Effector memory CD8-positive, alpha-beta T cell (primary cell): Measurements from ENCODE around the gene C19orf73.

Source experiments
- ATAC-seq: fragments of 150-1000 bp; cut with Tn5 transposase; replicated peaks from 2 replicates; pipeline ENCODE4 v1.10.0; 2021; ENCODE audit warnings: mild to moderate bottlenecking, moderate library complexity
- DNase-seq, 3 experiments: peaks; one replicate each; pipeline ENCODE4 v3.0.0; 2021
- H3K27ac Mint-ChIP-seq, 2 donors: one replicate each; pipeline ENCODE4 v1.8.0; 2022; ENCODE audit warnings: mild to moderate bottlenecking in 2 of 2, mixed read lengths in 2 of 2, moderate library complexity in 2 of 2
- H3K27me3 Mint-ChIP-seq, 2 donors: one replicate each; pipeline ENCODE4 v1.8.0; 2022; ENCODE audit warnings: mixed read lengths in 2 of 2
- H3K36me3 Mint-ChIP-seq: one replicate; pipeline ENCODE4 v1.8.0; 2022; ENCODE audit warnings: mild to moderate bottlenecking, moderate library complexity, mixed read lengths; ENCODE audit not compliant: insufficient read depth
- H3K4me1 Mint-ChIP-seq, 2 donors: one replicate each; pipeline ENCODE4 v1.8.0; 2022; ENCODE audit warnings: low read depth in 2 of 2, mixed read lengths in 2 of 2
- H3K4me3 Mint-ChIP-seq, 2 donors: one replicate each; pipeline ENCODE4 v1.8.0; 2022; ENCODE audit warnings: mild to moderate bottlenecking in 2 of 2, mixed read lengths in 2 of 2, moderate library complexity in 2 of 2
- H3K9me3 Mint-ChIP-seq, 2 donors: one replicate each; pipeline ENCODE4 v1.8.0; 2022; ENCODE audit warnings: mixed read lengths in 2 of 2

Gene C19orf73

DNA sequence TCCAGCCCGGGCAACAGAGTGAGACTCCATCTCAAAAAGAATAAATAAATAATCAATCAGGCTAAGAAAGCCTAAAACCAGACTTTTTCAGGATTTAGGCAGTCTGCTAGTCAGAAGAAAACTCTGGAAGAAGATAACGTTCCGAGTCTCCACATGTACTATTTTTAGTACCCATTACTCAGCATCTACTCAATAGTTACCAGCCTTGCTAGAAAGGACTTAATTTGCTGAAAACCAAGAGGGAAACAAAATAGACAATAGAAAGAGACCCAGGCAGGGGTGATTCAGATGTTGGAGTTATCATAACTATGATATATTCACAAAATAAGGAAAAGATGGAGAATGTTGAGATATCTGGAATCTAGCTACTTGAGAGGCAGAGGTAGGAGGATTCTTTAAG is 8.4 kb downstream of the C19orf73 start:
- ATAC-seq (no peak), DNase-seq (no peak)
- peaks cover 17 to 23% of the 10 kb centered on the region in 2 donors for H3K4me1 Mint-ChIP-seq
- no peak overlapping the region for H3K4me3 Mint-ChIP-seq
- no peak overlapping the region for H3K27ac Mint-ChIP-seq
- no peaks in the 10 kb centered on the region for H3K9me3 Mint-ChIP-seq
- H3K36me3 Mint-ChIP-seq = peaks cover 20% of the 10 kb centered on the region
- no peaks in the 10 kb centered on the region for H3K27me3 Mint-ChIP-seq

DNA sequence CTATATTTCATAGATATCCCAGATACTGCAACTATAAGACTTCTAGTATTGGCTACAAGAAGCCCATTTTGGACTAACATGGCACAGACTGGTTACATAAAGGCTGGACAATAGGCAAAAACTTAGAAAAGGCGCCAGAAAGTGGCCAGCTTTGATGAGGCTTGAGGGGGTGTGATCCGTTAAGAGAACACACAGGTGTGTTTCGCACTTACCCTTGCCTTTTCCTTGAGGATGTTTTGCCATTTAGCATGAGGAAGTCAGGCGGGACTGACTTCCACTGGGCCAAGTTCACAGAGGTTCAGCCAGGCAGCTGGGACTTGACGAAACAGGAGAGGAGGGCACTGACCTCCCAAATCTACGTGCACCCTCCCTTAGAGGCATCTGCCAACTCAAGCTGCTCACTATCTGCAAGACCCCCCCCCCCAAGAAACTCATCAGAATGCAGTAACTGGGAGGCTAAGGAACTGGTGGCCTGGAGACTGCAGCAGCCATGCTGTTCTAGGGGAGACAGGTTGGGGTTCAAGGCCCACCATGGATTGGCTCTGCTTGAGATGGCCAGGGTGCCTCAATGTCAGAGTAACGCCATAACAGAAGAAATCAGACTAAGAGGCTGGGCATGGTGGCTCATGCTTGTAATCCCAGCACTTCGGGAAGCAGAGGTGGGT is 9.2 kb downstream of the C19orf73 start:
- no peaks in the 10 kb centered on the region for H3K9me3 Mint-ChIP-seq
- ATAC-seq = no peak
- H3K27me3 Mint-ChIP-seq = no peaks in the 10 kb centered on the region
- H3K4me1 Mint-ChIP-seq = peaks cover 12 to 15% of the 10 kb centered on the region in 2 donors
- H3K36me3 Mint-ChIP-seq = peaks cover 26% of the 10 kb centered on the region
- DNase-seq = no peak
- no peak overlapping the region for H3K27ac Mint-ChIP-seq
- H3K4me3 Mint-ChIP-seq = no peak overlapping the region

DNA sequence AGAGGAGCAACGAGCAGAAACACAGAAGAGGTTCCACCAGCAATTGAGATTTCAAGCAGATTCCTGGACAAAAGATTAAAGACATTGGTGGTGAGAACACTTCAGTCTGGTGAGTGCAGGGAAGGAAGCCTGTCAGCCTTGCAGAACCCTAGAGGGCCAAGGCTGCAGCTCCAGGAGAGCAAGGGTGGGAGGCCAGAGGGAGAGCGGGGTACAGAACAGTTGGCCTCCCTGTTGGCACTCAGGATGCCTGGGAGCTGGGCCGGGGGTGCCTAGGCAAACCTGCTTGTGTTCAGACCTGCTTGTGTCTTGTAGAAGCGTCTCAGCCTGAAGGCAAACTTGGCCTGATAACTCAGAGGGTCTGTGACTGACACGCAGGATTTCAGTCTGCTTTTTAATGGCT is 9.9 kb downstream of the C19orf73 start:
- Mint-ChIP-seq H3K4me1 (peaks cover 12 to 15% of the 10 kb centered on the region in 2 donors), H3K27me3 (no peaks in the 10 kb centered on the region), H3K27ac (no peak overlapping the region), H3K36me3 (peaks cover 28% of the 10 kb centered on the region), H3K4me3 (no peak overlapping the region), H3K9me3 (no peaks in the 10 kb centered on the region)
- DNase-seq (no peak), ATAC-seq (no peak)

DNA sequence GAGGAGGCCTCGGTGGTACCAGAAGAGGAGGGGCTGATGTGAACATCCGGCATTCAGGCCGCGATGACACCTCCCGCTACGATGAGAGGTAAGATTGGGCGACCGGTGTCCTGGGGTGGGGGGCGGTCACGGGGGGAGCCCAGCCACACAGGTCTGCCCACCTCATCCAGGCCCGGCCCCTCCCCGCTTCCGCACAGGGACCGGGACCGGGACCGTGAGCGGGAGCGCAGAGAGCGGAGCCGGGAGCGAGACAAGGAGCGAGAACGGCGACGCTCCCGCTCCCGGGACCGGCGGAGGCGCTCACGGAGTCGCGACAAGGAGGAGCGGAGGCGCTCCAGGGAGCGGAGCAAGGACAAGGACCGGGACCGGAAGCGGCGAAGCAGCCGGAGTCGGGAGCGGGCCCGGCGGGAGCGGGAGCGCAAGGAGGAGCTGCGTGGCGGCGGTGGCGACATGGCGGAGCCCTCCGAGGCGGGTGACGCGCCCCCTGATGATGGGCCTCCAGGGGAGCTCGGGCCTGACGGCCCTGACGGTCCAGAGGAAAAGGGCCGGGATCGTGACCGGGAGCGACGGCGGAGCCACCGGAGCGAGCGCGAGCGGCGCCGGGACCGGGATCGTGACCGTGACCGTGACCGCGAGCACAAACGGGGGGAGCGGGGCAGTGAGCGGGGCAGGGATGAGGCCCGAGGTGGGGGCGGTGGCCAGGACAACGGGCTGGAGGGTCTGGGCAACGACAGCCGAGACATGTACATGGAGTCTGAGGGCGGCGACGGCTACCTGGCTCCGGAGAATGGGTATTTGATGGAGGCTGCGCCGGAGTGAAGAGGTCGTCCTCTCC is 11.1 kb downstream of the C19orf73 start:
- Mint-ChIP-seq H3K36me3 (peaks cover 36% of the 10 kb centered on the region), H3K4me1 (peaks cover 5 to 7% of the 10 kb centered on the region in 2 donors), H3K27ac (no peak overlapping the region)

DNA sequence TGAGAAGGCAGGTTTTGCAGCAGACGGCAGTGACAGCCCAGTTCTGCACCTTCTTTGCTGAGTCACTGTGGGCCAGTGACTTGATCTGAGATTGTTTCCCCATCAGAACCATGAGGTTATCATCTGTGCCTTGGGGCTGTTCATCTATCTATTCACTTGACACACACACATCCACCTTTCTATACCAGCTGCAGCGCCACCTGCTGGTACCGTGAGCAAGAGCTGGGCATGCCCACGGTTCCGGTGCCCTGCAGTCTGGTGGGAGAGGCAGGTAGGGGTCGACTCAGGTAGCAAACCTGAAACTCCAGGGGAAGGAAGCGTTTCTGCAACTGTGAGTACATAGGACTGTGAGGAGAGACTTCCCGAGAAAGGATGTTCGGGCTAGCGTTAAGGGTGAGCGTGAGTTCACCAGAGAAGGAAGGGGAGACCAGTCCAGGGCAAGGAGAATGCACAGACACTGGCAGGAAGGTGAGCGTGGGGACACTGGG is 12.3 kb downstream of the C19orf73 start:
- Mint-ChIP-seq H3K36me3 (peaks cover 40% of the 10 kb centered on the region), H3K4me3 (no peak overlapping the region), H3K27ac (peak overlapping the region in 1 of 2 donors; percentile 68), H3K9me3 (no peaks in the 10 kb centered on the region), H3K27me3 (no peaks in the 10 kb centered on the region), H3K4me1 (peaks cover 5 to 7% of the 10 kb centered on the region in 2 donors)
- ATAC-seq (peak; percentile 85), DNase-seq (peak; percentile 53 to 62 (median 61))

More for the DNA sequence above, 11.1 kb downstream of the C19orf73 start:
- Mint-ChIP-seq H3K9me3 (no peaks in the 10 kb centered on the region), H3K4me3 (no peak overlapping the region), H3K27me3 (no peaks in the 10 kb centered on the region)
- ATAC-seq = no peak
- DNase-seq = no peak

DNA sequence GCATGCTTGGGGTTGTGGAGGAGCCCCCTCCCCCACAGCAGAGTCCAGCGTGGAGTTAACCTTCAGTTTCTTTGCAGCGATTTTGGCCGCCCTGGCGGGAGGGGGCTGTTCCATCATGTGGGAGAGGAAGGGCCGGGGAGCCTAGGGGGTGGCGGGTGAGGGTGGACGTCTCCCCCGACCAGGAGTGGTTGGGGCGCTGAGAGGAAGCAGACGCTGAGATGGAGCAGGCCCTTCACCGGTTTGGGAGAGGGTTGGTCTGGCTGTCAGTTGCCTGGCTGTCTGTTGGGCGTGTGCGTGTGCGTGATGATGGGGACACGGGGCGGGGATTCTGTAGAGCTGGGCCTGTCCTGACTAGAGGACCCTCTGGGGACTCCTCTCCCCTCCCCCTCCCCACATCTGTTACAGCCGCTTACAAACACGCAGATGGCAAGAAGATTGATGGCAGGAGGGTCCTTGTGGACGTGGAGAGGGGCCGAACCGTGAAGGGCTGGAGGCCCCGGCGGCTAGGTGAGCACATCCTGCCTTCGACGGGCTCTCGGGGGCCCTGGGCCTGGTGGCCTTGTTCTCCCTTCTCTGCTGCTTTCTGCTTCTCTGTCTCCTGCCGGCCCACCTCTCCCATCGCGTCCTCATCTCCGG is 14.6 kb downstream of the C19orf73 start:
- Mint-ChIP-seq H3K27me3 (no peaks in the 10 kb centered on the region), H3K4me1 (peaks cover 7 to 11% of the 10 kb centered on the region in 2 donors), H3K36me3 (peaks cover 60% of the 10 kb centered on the region), H3K4me3 (no peak overlapping the region), H3K9me3 (no peaks in the 10 kb centered on the region), H3K27ac (peak overlapping the region; percentile 6 to 64)
- no peak for ATAC-seq
- DNase-seq = no peak

DNA sequence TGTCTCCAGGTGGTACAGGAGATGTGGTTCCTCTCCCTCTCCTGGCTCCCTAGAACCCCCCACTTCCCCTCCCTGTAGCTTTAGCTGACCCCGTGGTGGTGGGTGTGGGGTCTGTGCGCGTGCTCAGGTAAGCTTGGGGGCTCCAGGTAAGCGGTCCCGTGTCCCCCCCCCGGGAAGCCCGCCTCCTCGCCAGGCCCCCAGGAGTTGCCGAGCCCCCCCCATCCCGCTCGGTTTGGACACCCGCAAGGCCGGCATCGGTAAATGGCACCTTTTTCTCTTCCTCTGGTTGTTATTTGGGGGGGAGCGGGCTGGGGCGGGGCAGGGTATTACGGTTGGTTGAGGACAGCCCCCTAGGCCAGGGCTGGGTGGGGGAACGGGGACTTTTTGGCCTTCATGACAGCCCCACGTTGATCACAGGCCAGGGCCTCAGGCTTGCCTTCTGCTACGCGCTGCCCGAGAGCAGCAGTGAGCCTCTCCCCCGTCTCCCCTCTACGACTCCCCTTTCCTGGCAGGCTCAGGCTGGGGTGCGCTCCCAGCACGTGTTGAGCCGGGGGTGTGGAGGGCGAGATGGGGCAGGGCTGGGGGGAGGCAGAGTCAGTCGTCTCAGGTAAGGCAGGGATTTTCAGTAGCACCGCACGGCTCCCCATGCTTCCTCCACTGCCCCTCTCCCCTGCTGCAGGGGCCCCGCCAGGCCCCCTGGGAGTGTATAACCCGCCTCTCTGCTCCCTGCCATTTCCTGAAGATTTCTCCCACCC is 15.4 kb downstream of the C19orf73 start:
- peaks cover 64% of the 10 kb centered on the region for H3K36me3 Mint-ChIP-seq
- H3K27me3 Mint-ChIP-seq = no peaks in the 10 kb centered on the region
- H3K4me1 Mint-ChIP-seq = peaks cover 7 to 11% of the 10 kb centered on the region in 2 donors
- no peaks in the 10 kb centered on the region for H3K9me3 Mint-ChIP-seq
- H3K4me3 Mint-ChIP-seq = no peak overlapping the region
- H3K27ac Mint-ChIP-seq = no peak overlapping the region
- no peak for DNase-seq
- no peak for ATAC-seq

DNA sequence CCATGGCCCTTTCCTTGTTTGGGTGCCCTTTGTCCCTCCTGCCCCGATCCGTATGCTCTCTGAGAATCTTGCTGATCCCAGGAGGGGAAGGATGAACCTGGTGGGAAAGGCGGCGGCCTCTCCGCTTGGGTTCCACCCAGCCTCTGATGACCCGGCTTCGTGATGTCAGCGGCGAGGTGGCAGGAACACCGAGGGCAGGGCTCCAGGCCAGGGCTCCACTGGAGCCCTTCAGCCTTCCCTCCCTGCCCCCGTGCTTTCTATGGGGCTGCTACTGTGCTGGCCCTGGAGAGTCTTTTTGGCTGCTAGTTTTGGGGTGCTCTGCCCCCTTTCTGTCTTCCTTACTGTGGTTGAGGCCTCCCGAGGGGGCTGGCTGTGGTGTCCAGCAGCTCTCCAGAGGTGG is 16.6 kb downstream of the C19orf73 start:
- H3K4me1 Mint-ChIP-seq = peaks cover 8 to 11% of the 10 kb centered on the region in 2 donors
- H3K4me3 Mint-ChIP-seq = no peak overlapping the region
- no peak overlapping the region for H3K27ac Mint-ChIP-seq
- ATAC-seq (no peak), DNase-seq (no peak)
- peaks cover 68% of the 10 kb centered on the region for H3K36me3 Mint-ChIP-seq
- H3K27me3 Mint-ChIP-seq = no peaks in the 10 kb centered on the region
- H3K9me3 Mint-ChIP-seq = no peaks in the 10 kb centered on the region

DNA sequence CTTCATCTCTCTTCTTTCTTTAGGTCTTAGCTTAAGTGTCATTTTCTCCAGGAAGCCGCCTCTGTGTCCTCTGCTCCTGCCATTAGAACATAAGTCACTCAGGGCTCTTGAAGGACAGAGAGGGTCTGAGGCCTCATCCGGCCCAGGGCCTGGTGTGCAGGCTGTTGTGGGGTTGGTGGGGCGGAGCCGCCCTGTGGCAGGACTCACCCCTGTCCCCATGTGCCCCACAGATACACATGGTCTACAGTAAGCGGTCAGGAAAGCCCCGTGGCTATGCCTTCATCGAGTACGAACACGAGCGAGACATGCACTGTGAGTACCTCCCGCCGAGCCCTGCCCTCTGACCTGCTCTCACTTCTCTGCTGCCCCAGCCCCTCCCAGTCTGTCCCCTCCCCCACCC is 17.8 kb downstream of the C19orf73 start:
- ATAC-seq (no peak), DNase-seq (no peak)
- H3K9me3 Mint-ChIP-seq = no peaks in the 10 kb centered on the region
- peaks cover 1 to 6% of the 10 kb centered on the region in 2 donors for H3K4me1 Mint-ChIP-seq
- H3K36me3 Mint-ChIP-seq = peaks cover 64% of the 10 kb centered on the region
- H3K27ac Mint-ChIP-seq = peak overlapping the region in 1 of 2 donors; percentile 54
- no peak overlapping the region for H3K4me3 Mint-ChIP-seq
- H3K27me3 Mint-ChIP-seq = no peaks in the 10 kb centered on the region

DNA sequence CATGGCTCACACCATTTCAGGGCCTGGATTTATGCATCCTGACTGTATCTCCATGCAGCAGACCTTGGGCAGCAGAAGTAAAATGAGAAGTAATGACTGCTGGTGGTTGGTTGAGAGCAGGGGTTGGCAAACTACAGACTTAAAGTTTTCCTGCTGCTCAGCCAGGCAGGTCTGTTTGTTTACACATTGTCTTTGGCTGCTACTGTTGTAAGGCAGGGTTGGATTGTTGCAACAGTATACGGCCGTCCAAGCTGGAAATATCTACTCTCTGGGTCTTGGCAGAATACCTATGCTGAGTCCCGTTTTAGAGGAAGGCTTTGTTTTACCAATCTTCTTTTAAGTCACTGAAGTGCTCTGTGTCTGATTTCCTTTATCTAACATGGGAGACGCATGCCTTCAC is 20.1 kb downstream of the C19orf73 start:
- DNase-seq = no peak
- Mint-ChIP-seq H3K4me1 (peaks cover 1 to 6% of the 10 kb centered on the region in 2 donors), H3K27me3 (no peaks in the 10 kb centered on the region), H3K27ac (no peak overlapping the region), H3K9me3 (no peaks in the 10 kb centered on the region), H3K36me3 (peaks cover 71% of the 10 kb centered on the region), H3K4me3 (no peak overlapping the region)
- no peak for ATAC-seq

DNA sequence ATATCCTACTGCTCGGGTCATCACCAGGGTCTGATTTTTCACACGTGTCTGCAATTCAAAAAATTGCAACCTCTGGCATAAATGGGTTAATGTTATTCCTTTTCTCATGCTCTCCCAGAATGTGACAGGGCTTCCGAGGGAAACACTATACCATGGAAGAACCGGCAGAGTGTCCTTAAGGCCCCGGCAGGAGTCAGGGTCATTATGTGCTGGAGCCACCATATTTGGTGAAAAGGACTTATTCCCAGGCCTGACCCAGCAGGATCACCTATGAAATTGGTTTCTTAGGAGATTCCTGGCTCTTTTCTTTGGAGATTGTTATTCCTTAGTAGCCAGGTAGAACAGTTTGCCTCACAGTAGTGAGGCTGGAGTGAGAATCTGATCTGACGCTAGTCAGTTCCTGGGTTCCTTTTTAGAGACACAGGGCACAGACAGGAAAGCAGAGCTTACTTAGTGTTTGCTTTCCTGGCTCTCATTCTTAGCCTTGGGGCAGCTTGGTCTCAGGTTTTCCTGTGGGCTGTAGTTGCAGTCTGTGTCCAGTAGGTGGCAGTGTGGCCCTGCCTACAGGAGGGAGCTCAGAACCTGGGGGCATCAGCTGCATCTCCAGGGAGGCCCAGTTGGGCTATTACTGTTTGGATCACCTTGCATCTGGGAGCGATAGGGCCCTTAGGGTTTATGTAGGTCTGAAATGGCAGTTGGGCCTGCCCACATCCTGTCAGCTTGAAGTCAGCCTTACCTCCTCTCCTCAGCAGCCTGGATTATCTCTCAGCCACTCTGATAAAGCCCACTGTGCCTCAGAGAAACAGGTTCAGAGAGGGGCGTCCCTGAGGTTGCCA is 21.3 kb downstream of the C19orf73 start:
- ATAC-seq (peak; percentile 95), DNase-seq (peak; percentile 69 to 78 (median 73))
- no peaks in the 10 kb centered on the region for H3K9me3 Mint-ChIP-seq
- no peak overlapping the region for H3K27ac Mint-ChIP-seq
- no peak overlapping the region for H3K4me3 Mint-ChIP-seq
- H3K27me3 Mint-ChIP-seq = no peaks in the 10 kb centered on the region
- H3K36me3 Mint-ChIP-seq = peaks cover 77% of the 10 kb centered on the region
- peaks cover 1 to 6% of the 10 kb centered on the region in 2 donors for H3K4me1 Mint-ChIP-seq
